GM12872 (cell line): Measurements from ENCODE around the gene RGSL1.

Source experiments
- TF ChIP-seq, protein P1 (sequence below): IDR thresholded peaks from 3 replicates; pipeline ENCODE4 v1.5.1; 2011; ENCODE audit warnings: low read depth, mild to moderate bottlenecking, low read length, moderate library complexity; ENCODE audit not compliant: insufficient read depth

The RGSL1 gene

DNA sequence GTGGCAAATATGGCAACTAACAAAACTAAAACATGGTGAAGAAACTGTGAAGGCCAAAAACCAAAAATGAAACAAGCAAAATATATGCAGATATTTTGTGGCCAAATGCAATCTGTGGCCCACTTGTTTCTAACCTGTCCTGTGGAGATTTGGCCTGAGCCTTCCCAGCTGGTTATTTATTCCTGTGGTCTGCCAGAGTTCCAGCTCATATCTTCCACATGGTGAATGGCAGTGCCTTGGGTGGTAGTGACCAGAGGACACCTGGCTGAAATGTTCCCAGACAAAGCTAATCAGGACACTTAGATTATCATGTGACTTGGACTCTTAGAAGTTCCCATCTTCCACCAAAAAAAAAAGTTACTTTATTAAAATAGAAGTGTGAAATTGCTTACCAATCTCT lies 99.4 kb downstream of the RGSL1 start:
- TF ChIP-seq, protein P1, sequence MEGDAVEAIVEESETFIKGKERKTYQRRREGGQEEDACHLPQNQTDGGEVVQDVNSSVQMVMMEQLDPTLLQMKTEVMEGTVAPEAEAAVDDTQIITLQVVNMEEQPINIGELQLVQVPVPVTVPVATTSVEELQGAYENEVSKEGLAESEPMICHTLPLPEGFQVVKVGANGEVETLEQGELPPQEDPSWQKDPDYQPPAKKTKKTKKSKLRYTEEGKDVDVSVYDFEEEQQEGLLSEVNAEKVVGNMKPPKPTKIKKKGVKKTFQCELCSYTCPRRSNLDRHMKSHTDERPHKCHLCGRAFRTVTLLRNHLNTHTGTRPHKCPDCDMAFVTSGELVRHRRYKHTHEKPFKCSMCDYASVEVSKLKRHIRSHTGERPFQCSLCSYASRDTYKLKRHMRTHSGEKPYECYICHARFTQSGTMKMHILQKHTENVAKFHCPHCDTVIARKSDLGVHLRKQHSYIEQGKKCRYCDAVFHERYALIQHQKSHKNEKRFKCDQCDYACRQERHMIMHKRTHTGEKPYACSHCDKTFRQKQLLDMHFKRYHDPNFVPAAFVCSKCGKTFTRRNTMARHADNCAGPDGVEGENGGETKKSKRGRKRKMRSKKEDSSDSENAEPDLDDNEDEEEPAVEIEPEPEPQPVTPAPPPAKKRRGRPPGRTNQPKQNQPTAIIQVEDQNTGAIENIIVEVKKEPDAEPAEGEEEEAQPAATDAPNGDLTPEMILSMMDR = no peak

DNA sequence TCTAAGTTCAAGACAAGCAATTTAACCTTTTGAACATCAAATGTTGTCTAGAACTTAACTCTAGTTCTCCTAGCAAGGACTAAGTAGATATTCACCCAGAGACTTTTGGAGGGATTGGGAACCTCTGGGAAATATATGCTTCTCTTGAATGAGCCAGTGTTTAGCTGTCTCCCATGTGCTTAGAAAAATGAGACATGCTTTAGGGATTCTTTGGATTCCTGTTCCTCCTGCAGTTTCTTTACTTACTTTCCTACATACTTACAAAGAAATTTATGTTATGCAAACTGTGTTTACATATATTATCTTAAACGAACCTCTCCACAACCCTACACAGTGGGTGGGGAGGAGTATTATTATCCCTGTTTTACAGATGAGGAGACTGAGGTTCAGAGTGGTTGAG lies 99.9 kb downstream of the RGSL1 start:
- TF ChIP-seq, protein P1 = no peak

DNA sequence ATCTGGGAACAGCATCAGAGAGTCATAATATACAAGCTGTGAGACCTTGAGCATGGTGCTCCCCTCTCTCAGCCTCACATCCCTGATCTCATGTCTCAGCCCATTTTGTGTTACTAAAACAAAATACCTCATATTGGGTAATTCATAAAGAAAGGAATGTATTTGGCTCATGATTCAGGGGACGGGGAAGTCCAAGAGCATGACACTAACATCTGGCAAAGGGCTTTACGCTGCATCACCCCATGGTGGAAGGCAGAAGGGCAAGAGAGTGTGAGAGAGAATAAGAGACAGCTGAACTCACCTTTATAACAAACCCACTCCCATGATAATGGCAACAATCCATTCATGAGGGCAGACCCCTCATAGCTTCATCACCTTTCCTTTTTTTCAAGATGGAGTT lies 102.6 kb downstream of the RGSL1 start:
- TF ChIP-seq, protein P1 = no peak

DNA sequence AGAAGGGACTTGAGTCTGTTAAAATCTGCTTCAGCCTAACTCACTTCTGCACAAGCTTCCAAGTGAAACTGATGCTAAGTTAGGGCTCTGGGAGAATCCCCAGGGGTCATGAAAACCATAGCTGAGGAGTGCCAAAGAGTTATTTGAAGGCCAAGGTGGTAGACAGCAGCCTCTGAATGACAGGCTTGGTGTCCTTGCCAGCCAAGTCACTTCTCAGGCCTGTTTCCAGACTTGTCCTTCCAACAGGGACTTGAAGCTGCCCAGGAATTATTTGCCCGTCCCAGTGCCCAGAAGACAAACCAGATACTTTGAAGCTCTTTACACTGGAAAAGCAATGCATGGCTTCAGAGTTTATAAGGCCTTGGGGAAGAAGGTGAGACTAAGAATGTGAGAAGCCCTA lies 105.5 kb downstream of the RGSL1 start:
- TF ChIP-seq, protein P1 = no peak

DNA sequence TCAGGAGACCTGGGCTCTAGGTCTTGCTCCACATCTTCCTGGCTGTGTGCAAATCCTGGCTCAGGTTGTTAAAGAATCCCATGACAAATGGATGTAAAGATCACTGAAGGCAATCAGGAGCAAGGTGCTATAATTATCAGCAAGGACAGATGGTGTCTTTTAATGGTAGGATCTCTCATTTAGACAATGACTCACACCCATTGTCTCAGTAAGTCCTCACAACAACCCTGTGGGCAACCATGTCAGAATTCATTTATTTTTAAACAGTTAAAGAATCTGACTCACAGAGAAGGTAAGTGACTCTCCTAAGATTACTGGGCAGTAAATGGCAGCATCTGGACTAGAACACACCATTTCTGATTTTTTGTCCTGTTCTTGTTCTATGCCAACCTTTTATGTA lies 106.3 kb downstream of the RGSL1 start:
- TF ChIP-seq, protein P1 = no peak

DNA sequence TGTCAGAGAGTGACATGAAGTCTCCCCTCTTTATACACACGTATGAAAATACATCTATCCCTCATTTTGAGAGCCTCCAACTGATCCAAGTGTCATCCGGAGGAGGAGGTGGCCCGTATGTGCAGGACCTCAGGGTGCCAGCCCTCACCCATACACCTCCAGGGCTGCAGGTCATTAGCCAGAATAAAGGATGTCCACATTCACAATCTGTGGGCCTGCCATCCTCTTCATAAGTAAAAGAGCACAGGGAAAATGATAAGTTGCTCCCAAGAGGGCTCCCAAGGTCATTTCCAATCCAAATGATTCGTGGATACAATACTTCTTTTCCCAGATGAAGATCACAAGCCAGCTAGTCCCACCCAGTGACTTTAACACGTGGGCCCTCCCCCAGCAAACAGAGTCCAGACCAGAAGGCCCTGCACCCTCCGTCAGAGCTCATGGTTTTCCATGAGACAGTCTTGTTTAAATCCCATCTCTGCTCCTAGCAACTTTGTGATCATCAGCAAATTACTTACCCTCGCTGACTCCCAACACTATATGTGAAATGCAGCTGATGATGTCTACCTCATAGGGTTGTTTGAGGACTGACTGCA lies 110.5 kb downstream of the RGSL1 start:
- TF ChIP-seq, protein P1 = no peak

DNA sequence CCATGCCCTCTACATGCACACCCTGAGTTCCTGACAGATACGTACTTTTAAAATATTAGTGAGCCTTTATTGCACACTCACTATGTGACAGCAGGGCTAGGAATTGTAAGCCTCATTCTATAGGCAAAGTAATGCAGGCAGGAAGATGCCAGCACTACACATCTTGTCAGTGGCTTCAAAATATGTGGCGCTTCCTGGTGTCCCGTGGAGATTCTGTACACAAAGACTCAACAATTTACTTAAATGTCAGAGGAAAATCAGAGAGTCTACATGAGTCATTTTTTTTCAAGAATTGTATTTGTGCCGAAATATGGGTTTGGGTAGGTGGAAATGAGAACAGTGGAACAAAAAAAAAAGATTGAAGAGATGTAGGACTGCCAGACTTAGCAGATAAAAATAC lies 111.5 kb downstream of the RGSL1 start:
- TF ChIP-seq, protein P1 = no peak
